Measurements from ENCODE around the gene GORASP2.

GORASP2 gene

DNA sequence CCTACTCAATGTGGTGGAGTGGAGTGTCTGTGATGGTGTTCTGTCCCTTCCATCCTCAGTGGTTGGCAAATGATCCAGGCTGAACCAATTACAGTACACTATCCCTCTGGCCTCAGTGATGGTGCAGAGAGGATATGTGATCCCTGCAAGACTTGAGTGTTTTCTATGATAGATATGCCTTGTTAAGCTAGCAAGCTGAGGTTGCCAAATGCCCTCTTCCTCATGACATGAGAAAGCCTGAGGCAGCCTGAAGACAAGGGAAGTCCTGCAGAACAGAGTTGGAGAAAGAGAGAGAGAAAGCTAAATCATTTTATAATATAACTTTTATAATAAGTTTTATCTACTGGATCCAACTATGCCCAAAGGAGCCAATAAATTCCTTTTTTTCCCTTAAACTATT, 41.6 kb upstream of the GORASP2 start:
- no peak overlapping the region for H3K4me3 ChIP-seq (ENCODE audit: low read depth, low read length)
- TF ChIP-seq, protein P1, sequence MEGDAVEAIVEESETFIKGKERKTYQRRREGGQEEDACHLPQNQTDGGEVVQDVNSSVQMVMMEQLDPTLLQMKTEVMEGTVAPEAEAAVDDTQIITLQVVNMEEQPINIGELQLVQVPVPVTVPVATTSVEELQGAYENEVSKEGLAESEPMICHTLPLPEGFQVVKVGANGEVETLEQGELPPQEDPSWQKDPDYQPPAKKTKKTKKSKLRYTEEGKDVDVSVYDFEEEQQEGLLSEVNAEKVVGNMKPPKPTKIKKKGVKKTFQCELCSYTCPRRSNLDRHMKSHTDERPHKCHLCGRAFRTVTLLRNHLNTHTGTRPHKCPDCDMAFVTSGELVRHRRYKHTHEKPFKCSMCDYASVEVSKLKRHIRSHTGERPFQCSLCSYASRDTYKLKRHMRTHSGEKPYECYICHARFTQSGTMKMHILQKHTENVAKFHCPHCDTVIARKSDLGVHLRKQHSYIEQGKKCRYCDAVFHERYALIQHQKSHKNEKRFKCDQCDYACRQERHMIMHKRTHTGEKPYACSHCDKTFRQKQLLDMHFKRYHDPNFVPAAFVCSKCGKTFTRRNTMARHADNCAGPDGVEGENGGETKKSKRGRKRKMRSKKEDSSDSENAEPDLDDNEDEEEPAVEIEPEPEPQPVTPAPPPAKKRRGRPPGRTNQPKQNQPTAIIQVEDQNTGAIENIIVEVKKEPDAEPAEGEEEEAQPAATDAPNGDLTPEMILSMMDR (IDR thresholded peaks at IDR 0.05; ENCODE audit: insufficient read depth, low read depth, low read length, missing control alignments): no peak
- no peak for DNase-seq (ENCODE audit: low read depth)

- H3K4me3 ChIP-seq (ENCODE audit: low read depth, low read length): no peak overlapping the region
- no peak for DNase-seq (ENCODE audit: low read depth)
- TF ChIP-seq, protein P1 (IDR thresholded peaks at IDR 0.05; ENCODE audit: insufficient read depth, low read depth, low read length, missing control alignments): no peak
Observed at GRCh38 chr2:170887896-170888295, 41.2 kb upstream of the GORASP2 start.

GRCh38 chr2:170891893-170892292, 37.2 kb upstream of the GORASP2 start:
- no peak overlapping the region for H3K4me3 ChIP-seq (ENCODE audit: low read depth, low read length)
- TF ChIP-seq, protein P1 (IDR thresholded peaks at IDR 0.05; ENCODE audit: insufficient read depth, low read depth, low read length, missing control alignments): no peak
- DNase-seq (ENCODE audit: low read depth): no peak

- no peak for DNase-seq (ENCODE audit: low read depth)
- H3K4me3 ChIP-seq (ENCODE audit: low read depth, low read length): no peak overlapping the region
- TF ChIP-seq, protein P1 (IDR thresholded peaks at IDR 0.05; ENCODE audit: insufficient read depth, low read depth, low read length, missing control alignments): no peak
Observed at GRCh38 chr2:170892391-170892951, 36.6 kb upstream of the GORASP2 start.

GRCh38 chr2:170895023-170895757, 33.9 kb upstream of the GORASP2 start:
- DNase-seq (ENCODE audit: low read depth): no peak
- TF ChIP-seq, protein P1 (IDR thresholded peaks at IDR 0.05; ENCODE audit: insufficient read depth, low read depth, low read length, missing control alignments): no peak
- no peak overlapping the region for H3K4me3 ChIP-seq (ENCODE audit: low read depth, low read length)

GRCh38 chr2:170896622-170897021, 32.4 kb upstream of the GORASP2 start:
- DNase-seq (ENCODE audit: low read depth): no peak
- H3K4me3 ChIP-seq (ENCODE audit: low read depth, low read length): no peak overlapping the region
- TF ChIP-seq, protein P1 (IDR thresholded peaks at IDR 0.05; ENCODE audit: insufficient read depth, low read depth, low read length, missing control alignments): no peak

Data from GM12865 (cell line).